Stimulated activated CD8-positive, alpha-beta memory T cell treated with anti-CD3 and anti-CD28 coated beads, Interleukin-4, amount 100 ng/mL, for 1 hour (primary cell): ENCODE measurements around the gene HDAC4.
A peak's percentile ranks its signal among the peaks of the same experiment; 100 is the strongest.
"Not testable (repeated sequence)": the region's sequence is repeated elsewhere in the genome, so short reads cannot be mapped to it uniquely, and the experiment has no call there.

Source experiments
- DNase-seq, 2 donors: peaks; one replicate each; pipeline ENCODE4 v3.0.0-alpha.2; 2020; ENCODE audit warnings: low read depth in 2 of 2, low spot score in 1 of 2

The HDAC4 gene

DNA sequence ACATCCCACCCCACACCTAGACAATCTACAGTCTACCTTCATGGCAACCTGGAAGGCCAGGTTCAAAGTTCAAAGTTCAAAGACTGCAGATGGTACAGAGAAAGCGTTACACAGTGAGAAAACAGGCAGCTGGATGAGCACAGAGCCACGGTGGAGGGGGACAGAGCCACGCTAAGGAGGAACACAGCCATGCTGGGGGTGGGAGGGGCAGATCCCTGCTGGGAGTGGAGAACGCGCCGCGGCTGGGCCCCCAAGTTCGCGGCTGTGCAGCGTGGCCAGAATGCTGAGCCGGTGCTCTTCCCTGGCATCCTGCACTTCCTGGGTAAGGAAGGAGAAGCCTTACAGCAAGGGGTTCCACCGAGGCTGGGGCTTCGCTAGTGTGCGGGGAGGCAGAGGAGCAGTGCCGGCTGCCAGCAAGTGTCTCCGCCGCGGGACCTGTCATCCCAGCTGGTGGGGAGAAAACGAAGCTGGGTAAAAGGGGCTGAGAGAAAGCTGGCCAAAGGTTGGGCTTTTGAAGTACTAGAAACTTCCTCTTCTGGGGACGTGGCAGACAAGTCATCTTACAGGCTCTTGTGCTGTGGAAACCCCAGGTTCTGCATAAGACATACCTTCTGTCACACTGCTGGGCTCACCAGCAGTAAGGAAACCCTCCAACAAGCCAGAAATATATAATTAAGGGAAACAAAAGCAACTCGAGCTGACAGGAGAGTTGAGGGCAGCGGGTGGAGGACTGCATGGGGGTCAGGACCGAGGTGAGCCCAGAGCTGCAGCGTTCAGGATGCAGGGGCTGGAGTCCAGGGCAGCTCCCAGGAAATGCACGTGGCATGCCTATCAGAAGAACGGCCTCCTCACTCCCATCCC is 115.5 kb downstream of the HDAC4 start:
- DNase-seq: no peak

DNA sequence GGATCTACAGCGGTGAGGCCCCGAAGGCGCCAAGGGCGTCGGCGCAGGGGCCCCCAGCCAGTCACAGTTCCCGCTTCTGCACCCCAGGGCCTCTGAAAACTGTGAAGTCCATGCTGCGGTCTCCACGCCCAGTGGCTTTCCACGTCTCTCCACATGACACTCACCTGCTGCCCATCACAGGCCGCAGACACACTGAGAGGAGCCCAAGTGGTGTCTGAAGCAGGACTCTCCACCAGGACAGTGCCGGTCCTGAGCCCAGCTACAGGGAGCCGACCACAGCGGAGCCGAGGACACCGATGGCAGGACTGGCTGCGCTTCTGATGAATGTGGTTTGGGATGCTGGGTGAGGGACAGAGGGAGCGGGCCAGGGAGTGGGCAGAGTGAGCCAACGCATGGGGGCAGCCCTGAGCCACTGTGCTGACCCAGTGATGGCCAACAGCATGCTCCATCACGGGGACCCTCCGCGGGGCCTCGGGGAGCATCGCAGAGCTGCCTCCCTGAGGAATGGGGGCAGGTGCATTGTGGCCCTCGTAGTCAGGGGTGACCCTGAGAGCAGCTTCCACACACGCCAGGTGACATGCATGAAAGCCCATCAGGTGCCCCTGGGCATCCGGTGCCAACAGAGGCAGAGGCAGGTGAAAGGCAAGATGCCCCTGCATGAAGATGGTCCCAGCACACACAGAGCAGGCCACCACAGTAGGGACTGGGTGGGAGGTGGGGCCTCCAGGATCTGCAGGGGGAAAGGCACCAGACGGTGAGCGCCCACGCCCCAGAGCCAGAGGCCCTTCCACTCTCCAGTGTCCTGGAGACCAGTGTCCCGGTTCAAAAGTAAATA is 116.6 kb downstream of the HDAC4 start:
- DNase-seq: no peak

- DNase-seq: no peak
Observed at GRCh38 chr2:239283288-239283945, 117.4 kb downstream of the HDAC4 start.

DNA sequence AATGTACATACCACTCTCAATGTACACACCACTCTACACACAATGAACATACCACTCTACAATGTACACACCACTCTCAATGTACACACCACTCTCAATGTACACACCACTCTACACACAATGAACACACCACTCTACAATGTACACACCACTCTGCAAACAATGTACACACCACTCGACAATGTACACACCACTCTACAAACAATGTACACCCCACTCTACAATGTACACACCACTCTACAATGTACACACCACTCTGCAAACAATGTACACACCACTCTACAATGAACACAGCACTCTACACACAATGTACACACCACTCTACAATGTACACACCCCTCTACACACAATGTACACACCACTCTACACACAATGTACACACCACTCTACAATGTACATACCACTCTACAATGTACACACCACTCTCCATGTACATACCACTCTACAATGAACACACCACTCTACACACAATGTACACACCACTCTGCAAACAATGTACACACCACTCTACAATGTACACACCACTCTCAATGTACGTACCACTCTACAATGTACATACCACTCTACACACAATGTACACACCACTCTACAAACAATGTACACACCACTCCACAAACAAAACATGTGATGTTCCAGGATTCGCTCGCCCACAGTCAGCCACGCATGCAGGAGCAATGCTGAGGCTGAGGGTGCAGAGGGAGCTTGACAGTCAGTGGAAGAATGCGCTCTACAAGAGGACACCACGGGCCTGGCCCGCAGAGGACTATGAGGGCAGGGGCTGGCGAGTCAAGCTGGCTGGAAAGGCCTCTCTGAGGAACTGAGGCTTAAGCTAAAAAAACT is 118.2 kb downstream of the HDAC4 start:
- no peak for DNase-seq

GRCh38 chr2:239280296-239281017 is 120.4 kb downstream of the HDAC4 start:
- not testable (repeated sequence) for DNase-seq

DNA sequence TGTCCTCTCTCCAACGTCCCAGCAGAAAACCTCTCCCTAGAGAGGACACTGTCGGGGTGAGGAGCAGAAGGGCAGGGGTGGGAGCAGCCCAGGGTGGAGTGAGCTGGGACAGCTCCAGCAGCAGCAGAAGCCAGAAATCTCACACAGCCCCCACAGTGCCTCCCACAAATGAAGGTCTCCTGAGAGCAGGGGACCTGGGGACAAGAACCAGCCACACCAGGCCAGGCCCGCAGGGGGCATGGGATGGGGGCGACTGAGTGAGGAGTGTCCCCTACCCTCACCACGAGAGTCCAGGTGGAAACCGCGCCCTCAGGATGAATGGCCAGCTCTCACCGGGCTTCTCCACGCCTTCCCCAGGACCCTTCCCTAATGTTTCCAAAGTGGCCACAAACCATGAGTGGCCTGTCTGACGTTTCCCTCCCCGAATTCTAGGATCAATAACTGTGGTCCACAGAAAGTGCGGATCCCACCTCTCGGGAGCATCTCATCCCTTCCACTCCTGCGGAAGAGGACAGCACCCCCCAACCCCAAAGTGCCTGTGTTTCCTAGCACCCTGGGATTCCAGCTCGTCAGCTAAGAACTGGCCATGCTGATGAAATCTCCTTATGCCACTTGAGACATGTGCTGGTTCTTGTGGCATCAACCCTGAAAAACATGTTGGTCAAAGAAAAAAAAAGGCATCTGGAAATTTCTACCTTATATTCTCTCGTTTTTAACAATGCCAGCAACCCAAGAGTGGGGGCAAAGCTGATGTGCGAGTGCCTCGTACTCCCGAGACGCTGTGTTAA is 121.1 kb downstream of the HDAC4 start:
- DNase-seq: no peak

GRCh38 chr2:239278941-239279365 is 121.9 kb downstream of the HDAC4 start:
- DNase-seq: no peak

- no peak for DNase-seq
Observed at GRCh38 chr2:239278361-239278760, 122.5 kb downstream of the HDAC4 start.

DNA sequence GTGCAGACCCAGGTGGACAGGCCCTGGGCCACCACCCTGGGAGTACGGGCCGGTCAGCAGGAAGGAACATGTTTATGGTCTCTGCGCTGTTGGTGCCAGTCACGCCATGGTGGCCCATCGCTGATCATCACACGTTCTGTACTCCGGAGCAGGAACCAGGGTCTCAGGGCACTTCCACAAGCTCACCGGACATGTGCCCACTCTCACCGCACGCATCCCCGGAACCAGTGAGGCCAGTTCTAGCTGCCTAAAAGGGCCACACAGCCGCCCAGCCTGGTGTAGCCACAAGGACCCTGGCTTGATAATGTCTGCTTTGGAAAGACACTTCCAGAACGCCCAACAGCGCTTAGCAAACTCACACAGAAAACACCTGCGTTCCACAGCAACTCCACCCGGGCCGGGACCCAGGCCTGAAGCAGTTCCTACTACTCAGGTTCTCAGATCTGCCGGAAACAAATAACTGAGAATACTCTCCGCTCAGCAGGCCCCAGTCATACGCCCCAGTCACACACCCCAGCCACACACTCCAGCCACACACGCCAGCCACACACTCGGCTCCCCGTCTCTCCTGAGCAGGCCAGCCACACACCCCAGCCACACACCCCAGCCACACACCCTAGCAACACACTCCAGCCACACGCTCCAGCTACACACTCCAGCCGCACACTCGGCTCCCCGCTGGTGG is 123.3 kb downstream of the HDAC4 start:
- no peak for DNase-seq

DNA sequence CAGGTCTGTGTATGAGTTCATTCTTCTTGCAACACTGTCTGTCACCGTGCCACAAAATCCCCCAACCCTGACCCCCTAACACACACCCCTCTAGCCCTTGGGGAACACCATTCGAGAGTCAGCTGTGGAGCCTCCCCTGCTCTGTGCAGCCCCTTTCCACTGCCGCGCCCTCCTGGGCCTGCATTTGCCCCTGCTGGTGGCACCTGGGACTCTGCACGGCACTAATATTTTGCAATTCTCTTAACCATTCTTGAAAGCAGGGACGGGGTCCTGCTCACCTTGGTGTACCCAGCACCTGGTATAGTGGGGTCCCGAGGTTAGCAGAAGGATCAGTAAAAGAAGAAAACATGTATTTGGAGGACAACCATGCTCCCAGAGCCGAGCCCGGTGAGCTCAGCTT is 124.0 kb downstream of the HDAC4 start:
- DNase-seq: no peak

- no peak for DNase-seq
Observed at GRCh38 chr2:239275847-239276831, 124.7 kb downstream of the HDAC4 start.

DNA sequence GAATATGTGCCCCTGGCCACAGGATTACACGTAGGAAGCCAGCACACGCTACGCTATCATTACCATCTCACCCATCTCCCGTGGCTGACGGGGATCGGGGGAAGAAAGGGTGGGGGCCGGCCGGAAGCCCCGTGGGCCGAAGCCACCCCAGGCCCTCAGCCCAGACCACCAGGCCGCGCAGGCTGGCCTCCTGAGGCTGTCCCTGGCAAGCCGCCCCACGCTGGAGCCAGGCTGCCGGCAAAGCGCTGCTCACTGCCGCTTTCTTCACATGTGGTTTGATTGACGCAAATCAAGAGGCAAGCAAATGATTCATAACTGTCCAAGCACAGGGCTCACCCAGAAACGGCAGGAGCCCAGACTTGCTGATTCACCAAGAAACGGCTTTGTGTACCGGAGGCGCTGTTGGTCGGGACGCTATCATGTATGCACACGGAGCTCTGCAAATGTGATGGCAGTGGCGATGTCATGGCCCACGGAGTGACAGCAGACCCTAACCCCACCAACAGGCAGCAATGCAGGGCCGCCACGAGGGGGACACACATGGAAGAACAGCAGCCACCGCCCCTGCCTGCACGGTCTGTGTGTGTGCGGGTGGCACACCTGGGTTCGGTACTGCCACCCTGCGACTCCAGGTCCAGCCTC is 125.7 kb downstream of the HDAC4 start:
- peak in 1 of 2 donors; percentile 63 for DNase-seq

DNA sequence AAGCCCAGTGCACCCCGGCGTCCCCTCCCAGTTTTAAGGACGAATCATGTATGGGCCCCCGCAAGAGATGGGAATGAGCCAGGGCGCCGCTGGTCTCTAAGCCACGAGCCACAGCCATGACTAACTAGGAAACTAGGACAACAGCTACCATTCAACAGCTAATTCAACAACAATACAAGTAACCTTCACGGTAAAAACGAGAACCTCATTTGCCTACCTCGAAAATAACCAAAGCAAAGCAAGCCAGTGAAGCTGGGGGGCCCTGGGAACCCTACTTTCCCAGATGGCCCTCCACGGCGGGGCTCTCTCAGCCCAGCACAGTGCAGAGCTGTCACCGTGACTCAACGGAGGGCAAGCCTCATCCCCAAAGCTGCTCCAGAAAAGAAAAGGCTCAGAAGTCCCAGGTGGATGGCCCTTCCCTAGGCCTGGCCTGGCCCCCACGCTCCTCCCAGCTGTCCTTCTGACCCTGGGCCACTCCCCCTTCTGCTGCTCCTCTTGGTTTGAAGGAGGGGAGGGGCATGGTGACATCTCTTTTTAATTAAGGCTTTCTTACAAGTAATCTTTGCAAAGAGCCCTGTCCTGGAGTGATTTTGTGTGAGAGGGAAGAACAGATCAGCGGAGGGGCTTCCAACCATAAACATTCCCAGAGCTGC is 126.3 kb downstream of the HDAC4 start:
- DNase-seq: no peak

GRCh38 chr2:239273280-239274234 is 127.3 kb downstream of the HDAC4 start:
- no peak for DNase-seq

GRCh38 chr2:239272626-239273025 is 128.2 kb downstream of the HDAC4 start:
- DNase-seq: no peak
